Spleen (tissue), 11 donors: ENCODE data around the gene ZNF544. TPM values are rescaled to one million over a fixed set of nuclear protein-coding genes. Genes with fewer than 3 reads are reported as not detected.

ENCODE experiments used
- DNase-seq: peaks from one replicate; pipeline ENCODE4 v3.0.0-alpha.2; 2020
- H3K27ac ChIP-seq, 8 donors: fragments of 200-600 bp; sonication (generic) in 7 of 8; 1 replicate in 4 of 8; 2 replicates in 4 of 8; pipeline versions ENCODE4 v1.5.0 to v1.8.0; 2016 to 2021; ENCODE audit warnings: inconsistent platforms in 4 of 8, mild to moderate bottlenecking in 4 of 8, moderate library complexity in 1 of 8
- H3K27me3 ChIP-seq, 7 donors: fragments of 200-600 bp; sonication (generic) in 6 of 7; replicated peaks in 1 of 7; 1 replicate in 4 of 7; 2 replicates in 3 of 7; pipeline versions ENCODE4 v1.5.0 to v1.8.0; 2016 to 2021; ENCODE audit warnings: inconsistent platforms in 3 of 7, mild to moderate bottlenecking in 1 of 7
- H3K36me3 ChIP-seq, 6 donors: fragments of 200-600 bp; sonication (generic) in 5 of 6; 1 replicate in 4 of 6; 2 replicates in 2 of 6; pipeline versions ENCODE4 v1.5.0 to v1.8.0; 2016 to 2021; ENCODE audit warnings: inconsistent platforms in 2 of 6
- H3K4me1 ChIP-seq, 6 donors: fragments of 200-600 bp; sonication (generic) in 5 of 6; 1 replicate in 3 of 6; 2 replicates in 3 of 6; pipeline versions ENCODE4 v1.5.0 to v1.8.0; 2016 to 2021; ENCODE audit warnings: inconsistent platforms in 3 of 6
- H3K4me3 ChIP-seq, 8 donors: fragments of 200-600 bp; sonication (generic) in 7 of 8; 1 replicate in 4 of 8; 2 replicates in 4 of 8; pipeline versions ENCODE4 v1.5.0 to v1.8.0; 2016 to 2021; ENCODE audit warnings: inconsistent platforms in 4 of 8, mild to moderate bottlenecking in 4 of 8, moderate library complexity in 2 of 8
- H3K9me3 ChIP-seq, 8 donors: fragments of 200-600 bp; sonication (generic) in 7 of 8; 1 replicate in 4 of 8; 2 replicates in 4 of 8; pipeline versions ENCODE4 v1.5.0 to v1.8.0; 2016 to 2021; ENCODE audit warnings: inconsistent platforms in 4 of 8
- POLR2A ChIP-seq, 3 donors: fragments of 450-650 bp; IDR thresholded peaks; one replicate each; pipeline ENCODE4 v1.5.1; 2017; ENCODE audit warnings: antibody characterized with exemption in 3 of 3, mild to moderate bottlenecking in 1 of 3
- POLR2AphosphoS5 ChIP-seq, 3 donors: sonication (generic); formaldehyde crosslinking; IDR thresholded peaks; one replicate each; pipeline ENCODE4 v1.5.1; 2017; ENCODE audit warnings: antibody characterized with exemption in 3 of 3
- WGBS, 5 donors: extraction: QIAGEN DNeasy Blood & Tissue Kit in 3 of 5; methylation state at CpG; one replicate each; pipeline versions ENCODE4 v1.1.5 to v1.1.7; 2013 to 2018; 5-methylcytosine and 5-hydroxymethylcytosine counted together
- intact Hi-C: fragments of 100-400 bp; cut with DNase I; formaldehyde crosslinking; loops from one replicate; pipeline ENCODE4 v1.15.0; 2023; ENCODE audit warnings: low total_unique reads
- polyA plus RNA-seq, 3 donors: library from polyadenylated mRNA; stranded (reverse); fragments of 200-250 nt; gene quantifications; one replicate each; pipeline ENCODE4 v1.2.1, GENCODE V29; 2013
- total RNA-seq, 7 donors: library from RNA; depleted of rRNA in 3 of 7; stranded (reverse); fragments of >200 nt in 3 of 7; fragmentation: NEBNext Ultra II Directional in 4 of 7; extraction: Animal tissue kit (Norgen Biotek cat#: 25700) in 4 of 7; gene quantifications; one replicate each; pipeline versions ENCODE4 v1.1.0 to v1.2.1, GENCODE V29; 2016 to 2021
- TF ChIP-seq, protein P1 (sequence below), 11 experiments: fragments of 200-600 bp in 7 of 11; fragments of 450-650 bp in 4 of 11; sonication (generic) in 4 of 11; IDR thresholded peaks in 8 of 11; conservative IDR thresholded peaks in 3 of 11; 1 replicate in 7 of 11; 2 replicates in 4 of 11; pipeline versions ENCODE4 v1.4.0 to v1.8.0; 2016 to 2021; ENCODE audit warnings: antibody characterized with exemption in 11 of 11, inconsistent platforms in 4 of 11, mild to moderate bottlenecking in 1 of 11
- donor health status: healthy with polysubstance abuse.
- donor health status: DM: no; HTN: no; CAD: no; lungs with moderate emphysema.
- donor health status: DM: no; HTN: no; CAD: no.
- donor health status: Bipolar disorder and iron deficiency.
- donor health status: healthy.
- donor health status: DM: no; HTN: no; CAD: no.
- donor health status: DM: yes; HTN: yes; CAD: no.

ZNF544 gene
- total and polyA plus RNA-seq, 10 donors = 12.5 to 58.5 (median 32.3) TPM

DNA sequence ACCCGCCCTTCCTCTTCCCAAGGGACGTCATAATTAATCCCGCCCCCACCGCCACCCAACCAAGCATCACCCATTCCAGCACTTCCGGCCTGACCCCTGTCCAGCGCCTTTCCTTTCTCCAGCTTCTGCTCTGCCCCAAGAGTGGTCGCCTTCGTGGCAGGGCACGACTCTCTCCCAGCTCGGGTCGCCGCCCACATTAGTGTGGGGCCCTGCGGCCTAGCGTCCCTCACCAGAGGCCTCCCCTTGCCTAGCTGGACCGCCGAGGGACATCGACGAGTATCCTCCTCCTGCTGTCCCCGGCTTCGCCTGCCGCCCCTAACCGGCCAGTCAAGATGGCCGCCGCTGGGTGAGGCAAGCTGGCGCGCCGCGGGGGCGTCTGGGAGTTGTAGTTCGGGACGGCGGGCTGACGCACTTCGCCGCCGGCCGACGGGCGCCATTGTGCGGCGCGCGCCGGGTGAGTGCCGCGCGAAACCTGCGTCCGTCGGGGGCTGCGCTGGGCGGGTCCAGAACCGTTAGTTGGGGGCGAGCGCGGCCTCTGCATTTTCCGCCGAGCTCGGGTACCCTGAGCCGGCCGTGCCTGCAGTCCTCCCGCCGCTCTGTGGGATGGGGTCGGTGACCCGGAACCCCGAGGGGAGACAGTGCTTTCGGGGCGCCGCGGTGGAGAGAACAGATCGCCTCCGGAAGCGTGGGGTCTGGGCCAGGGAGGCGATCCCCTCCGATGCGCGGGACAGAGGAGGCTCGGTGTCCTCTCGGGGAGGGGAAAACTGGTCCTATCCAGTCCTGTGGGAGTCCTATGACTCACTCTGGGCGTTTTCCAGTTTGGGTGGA, 45.5 kb upstream of the ZNF544 start, which contains the start of gene ZNF274:
Gene ZNF274, plus strand, starts transcription at position 73 of the 828 bp plus-strand sequence. CDS start 905 bp downstream, outside the sequence.
- H3K4me3 ChIP-seq = peak within 1 kb of the TSS; percentile 47 to 92 (median 68)
- intact Hi-C loops = no loop called here
- peaks cover 16 to 78% (median 52%) of the 10 kb centered on the region in 6 donors for H3K36me3 ChIP-seq
- DNase-seq = peak; percentile 99
- no peaks in the 10 kb centered on the region for H3K27me3 ChIP-seq
- TF ChIP-seq POLR2A (IDR thresholded peaks at IDR 0.05) (peak; percentile 17 to 80 (median 45)), POLR2AphosphoS5 (IDR thresholded peaks at IDR 0.05) (peak; percentile 97 to 98 (median 98))
- TF ChIP-seq, protein P1, sequence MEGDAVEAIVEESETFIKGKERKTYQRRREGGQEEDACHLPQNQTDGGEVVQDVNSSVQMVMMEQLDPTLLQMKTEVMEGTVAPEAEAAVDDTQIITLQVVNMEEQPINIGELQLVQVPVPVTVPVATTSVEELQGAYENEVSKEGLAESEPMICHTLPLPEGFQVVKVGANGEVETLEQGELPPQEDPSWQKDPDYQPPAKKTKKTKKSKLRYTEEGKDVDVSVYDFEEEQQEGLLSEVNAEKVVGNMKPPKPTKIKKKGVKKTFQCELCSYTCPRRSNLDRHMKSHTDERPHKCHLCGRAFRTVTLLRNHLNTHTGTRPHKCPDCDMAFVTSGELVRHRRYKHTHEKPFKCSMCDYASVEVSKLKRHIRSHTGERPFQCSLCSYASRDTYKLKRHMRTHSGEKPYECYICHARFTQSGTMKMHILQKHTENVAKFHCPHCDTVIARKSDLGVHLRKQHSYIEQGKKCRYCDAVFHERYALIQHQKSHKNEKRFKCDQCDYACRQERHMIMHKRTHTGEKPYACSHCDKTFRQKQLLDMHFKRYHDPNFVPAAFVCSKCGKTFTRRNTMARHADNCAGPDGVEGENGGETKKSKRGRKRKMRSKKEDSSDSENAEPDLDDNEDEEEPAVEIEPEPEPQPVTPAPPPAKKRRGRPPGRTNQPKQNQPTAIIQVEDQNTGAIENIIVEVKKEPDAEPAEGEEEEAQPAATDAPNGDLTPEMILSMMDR (IDR thresholded peaks at IDR 0.05 in 8 of 11, conservative IDR thresholded peaks at IDR 0.05 in 3 of 11) = no peak
- WGBS, 5 donors = 1 to 2% (median 1%) methylated on average over 16 to 80 of the region's 80 CpGs
- peaks cover 53 to 96% (median 92%) of the 10 kb centered on the region in 8 donors for H3K9me3 ChIP-seq
- peak within 1 kb of the TSS; percentile 98 to 100 (median 100) for H3K27ac ChIP-seq
- peaks cover 4 to 20% (median 11%) of the 10 kb centered on the region in 6 donors for H3K4me1 ChIP-seq

DNA sequence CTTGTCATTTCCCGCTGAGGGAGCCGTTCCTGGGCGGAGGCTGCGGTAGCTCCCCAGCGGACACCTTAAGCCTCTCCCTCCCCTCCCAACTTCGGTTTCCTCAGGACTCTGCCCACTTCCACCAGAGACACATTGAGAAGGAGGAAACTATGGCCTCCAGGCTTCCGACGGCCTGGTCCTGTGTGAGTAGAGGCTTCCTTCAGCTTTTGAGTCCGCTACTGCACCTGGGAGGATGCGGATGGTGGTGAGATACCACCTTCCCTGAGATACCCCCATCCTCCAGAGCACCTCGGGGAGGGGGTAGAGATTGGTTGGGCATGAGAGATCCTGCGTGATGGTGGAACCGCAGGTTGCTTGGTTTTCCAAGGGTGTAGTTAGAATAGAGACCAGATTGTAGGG, 44.9 kb upstream of the ZNF544 start:
- Histone ChIP-seq H3K27ac (peak overlapping the region; percentile 98 to 100 (median 100)), H3K4me1 (peaks cover 4 to 20% (median 11%) of the 10 kb centered on the region in 6 donors), H3K9me3 (peaks cover 49 to 96% (median 92%) of the 10 kb centered on the region in 8 donors), H3K4me3 (peak overlapping the region; percentile 47 to 92 (median 68)), H3K27me3 (no peaks in the 10 kb centered on the region), H3K36me3 (peaks cover 17 to 78% (median 52%) of the 10 kb centered on the region in 6 donors)
- intact Hi-C loops = no loop called here
- DNase-seq = no peak
- no peak for TF ChIP-seq POLR2A (IDR thresholded peaks at IDR 0.05)
- TF ChIP-seq POLR2AphosphoS5 (IDR thresholded peaks at IDR 0.05) = no peak
- 19 to 28% (median 23%) methylated on average over 13 of the region's 13 CpGs for WGBS, 5 donors

DNA sequence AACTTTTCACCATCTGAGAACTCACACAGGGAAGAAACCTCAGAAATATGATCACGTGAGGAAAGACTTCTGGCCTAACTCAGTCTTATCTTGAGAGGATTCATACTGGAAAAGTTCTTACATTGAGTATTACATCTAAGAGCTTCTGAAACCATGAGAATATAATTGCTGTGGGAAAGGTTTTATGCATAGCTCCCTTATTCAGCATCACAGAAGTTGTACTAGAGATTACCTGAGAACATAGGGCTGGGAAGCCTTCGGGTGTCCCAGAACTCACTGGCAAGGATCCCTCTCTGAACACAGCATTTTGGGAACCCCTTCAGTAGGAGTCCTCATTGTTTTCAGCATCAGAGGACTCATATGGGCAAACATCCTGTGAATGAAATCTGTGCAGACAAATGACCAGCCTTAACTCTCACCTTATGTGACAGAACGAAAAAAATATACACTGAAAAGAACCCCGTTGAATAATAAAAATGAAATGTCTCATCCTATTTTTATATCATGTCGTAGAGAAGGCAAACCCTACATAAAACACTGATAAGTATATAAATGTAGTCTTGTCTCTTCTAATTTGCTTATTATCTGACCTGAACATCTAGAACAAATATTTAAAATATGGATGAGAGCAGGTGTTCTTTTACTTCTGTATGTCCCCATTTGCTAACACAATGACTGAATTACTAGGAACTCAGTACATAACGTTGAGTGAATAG, 31.7 kb upstream of the ZNF544 start:
- WGBS, 5 donors = 73 to 95% (median 83%) methylated on average over 6 of the region's 6 CpGs
- peaks cover 57 to 100% (median 99%) of the 10 kb centered on the region in 6 donors for H3K36me3 ChIP-seq
- H3K27ac ChIP-seq = no peak overlapping the region
- H3K4me3 ChIP-seq = peak overlapping the region in 1 of 8 donors; percentile 31
- DNase-seq = no peak
- peaks cover 86 to 100% (median 100%) of the 10 kb centered on the region in 8 donors for H3K9me3 ChIP-seq
- H3K27me3 ChIP-seq = no peaks in the 10 kb centered on the region
- TF ChIP-seq POLR2AphosphoS5 (IDR thresholded peaks at IDR 0.05) (no peak), POLR2A (IDR thresholded peaks at IDR 0.05) (no peak)
- TF ChIP-seq, protein P1 (IDR thresholded peaks at IDR 0.05 in 8 of 11, conservative IDR thresholded peaks at IDR 0.05 in 3 of 11) = no peak
- H3K4me1 ChIP-seq = no peaks in the 10 kb centered on the region
- intact Hi-C loops = no loop called here

DNA sequence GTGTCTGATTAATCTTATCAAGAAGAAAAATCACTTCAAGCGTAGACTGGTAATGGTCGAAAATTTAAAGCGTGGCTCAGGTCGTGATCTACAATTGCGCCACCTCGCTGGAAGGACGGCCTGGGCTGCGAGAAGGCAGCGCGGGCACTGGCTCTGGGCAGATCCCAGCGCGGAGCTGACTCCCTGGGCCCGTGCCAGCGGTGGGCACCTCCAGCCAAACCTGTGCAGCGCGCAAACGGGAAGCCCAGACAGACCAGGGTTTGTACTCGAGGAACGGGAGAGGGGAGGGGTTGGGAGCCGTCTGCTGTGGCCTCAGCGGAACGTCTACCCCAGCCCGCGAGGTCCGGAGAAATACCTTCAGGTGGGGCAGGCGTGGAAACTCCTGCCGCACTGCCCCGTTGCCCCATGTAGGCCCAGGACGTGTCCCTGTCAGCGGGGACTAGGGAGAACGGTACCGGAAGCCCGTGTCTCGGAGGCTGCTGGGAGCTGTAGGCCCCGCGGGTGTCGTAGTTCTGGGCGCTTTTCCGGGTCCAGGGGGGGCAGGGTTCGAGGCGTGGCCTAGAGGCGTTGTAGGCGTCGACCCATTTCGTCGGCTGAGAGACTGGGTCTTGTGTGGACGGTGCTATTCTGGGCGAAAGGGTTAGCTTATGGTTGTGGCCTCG, 24.8 kb upstream of the ZNF544 start:
- no peak for DNase-seq
- Histone ChIP-seq H3K4me3 (peak overlapping the region in 1 of 8 donors; percentile 36), H3K36me3 (peaks cover 43 to 100% (median 91%) of the 10 kb centered on the region in 6 donors), H3K27me3 (no peaks in the 10 kb centered on the region), H3K27ac (no peak overlapping the region), H3K4me1 (no peaks in the 10 kb centered on the region), H3K9me3 (peaks cover 96 to 100% (median 100%) of the 10 kb centered on the region in 8 donors)
- intact Hi-C loops = no loop called here
- TF ChIP-seq POLR2A (IDR thresholded peaks at IDR 0.05) (no peak), POLR2AphosphoS5 (IDR thresholded peaks at IDR 0.05) (peak; percentile 9 to 52 (median 30))
- 36 to 61% (median 52%) methylated on average over 27 to 49 of the region's 49 CpGs for WGBS, 5 donors
